NCI-H446 treated with DMSO at 0.1 percent for 48 hours (cell line): Measurements from ENCODE around the gene LAD1.

ENCODE experiments used
- DNase-seq: peaks from one replicate; lab custom pipeline; 2025; lab: John Stamatoyannopoulos, UW

LAD1 gene

DNA sequence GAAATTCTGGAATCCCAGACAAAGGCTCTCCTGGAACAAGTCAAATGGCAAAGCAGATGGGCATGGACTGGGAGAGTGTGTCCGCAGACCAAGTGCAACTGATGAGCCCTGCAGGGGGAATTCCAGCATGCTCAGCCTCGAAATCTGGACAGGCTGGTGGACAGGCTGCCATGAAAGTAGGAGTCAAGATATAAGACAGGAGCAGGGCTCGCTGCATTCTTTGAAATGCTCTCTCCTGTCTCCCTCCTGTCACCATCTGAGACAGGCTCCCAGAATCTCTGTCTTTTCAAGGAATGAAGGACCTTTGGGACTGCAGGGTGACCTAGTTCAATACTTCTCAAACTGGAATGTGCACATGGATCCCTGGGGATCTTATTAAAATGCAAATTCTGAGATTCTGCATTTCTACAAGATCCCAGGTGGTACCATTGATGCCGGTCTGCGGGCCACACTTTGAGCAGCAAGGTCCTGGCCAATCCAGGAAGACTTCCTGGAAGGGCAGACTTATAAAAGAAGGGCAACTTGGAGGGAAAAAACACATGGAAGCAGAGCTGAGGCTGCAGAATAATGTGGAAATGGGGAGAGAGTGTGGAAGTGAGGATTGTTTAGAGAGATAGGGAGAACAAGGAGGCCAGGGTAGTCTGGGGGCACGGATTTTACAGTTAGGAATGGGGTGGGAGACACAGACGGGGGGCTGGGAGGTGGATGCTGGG, 51.5 kb downstream of the LAD1 start:
- DNase-seq, result no peak

- no peak for DNase-seq
Measured at GRCh38 chr1:201346987-201347386, 52.1 kb downstream of the LAD1 start.

GRCh38 chr1:201346337-201346939, 52.7 kb downstream of the LAD1 start:
- DNase-seq, result no peak

- no peak for DNase-seq
Measured at GRCh38 chr1:201345081-201345355, 54.1 kb downstream of the LAD1 start.

DNA sequence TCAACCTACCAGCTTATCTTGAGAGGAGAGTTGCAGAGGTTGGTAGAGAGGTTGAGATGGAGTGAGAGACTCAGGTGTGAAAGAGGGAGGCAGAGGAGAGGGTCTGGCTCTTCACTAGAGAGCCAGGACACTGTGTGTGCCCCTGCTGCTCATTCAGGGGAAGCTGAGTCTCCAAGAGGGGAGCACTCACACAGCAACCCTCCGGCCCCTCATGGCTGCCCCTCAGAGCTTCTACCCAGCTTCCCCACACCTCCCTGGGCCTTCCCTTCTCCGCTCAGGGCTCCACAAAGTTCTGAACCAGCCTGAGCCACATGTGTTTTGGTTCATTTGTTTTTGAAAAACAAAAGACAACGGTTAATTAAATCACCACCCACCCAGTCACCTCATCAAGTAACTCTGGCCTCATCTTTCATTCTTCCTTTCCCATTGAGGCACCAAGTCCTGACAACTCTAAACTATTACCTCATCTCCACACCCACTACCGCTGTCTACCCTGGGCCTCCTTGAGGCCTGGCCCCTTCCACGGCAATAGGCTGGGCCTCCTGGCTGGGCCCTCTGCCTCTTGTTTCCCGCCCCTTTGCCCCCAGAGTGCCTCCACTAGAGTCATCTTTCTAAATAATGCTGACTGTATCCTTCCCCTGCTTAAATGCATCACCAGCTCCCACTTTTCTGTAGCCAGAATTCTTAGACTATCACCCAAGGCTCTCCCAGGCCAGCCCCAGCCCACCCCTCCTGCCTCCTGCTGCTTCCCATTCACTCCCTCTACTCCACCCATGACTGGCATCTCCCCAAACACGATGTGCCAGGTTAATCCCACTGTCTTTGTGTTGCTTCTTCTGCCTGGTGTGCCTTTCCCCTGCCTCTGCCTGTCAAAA, 54.7 kb downstream of the LAD1 start:
- no peak for DNase-seq

DNA sequence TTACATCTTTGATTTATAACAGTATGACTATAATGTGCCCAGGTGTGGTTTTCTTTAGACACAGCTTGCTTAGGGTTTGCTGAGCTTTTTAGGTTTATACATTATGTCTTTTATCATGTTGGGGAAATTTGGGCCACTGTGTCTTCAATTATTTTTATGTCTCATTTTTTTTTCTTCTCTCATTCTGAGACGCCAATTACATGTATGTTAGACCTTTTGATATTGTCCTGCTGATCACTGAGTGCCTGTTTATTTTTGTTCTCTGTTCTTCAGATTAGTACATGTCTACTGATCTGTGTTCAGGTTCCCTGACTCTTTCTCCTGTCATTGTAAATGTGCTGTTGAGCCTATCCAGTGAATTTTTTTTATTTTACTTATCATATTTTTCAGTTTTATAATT, 57.7 kb downstream of the LAD1 start:
- no peak for DNase-seq

- no peak for DNase-seq
Measured at GRCh38 chr1:201336711-201337450, 62.2 kb downstream of the LAD1 start.

GRCh38 chr1:201335901-201336300, 63.2 kb downstream of the LAD1 start:
- DNase-seq, result no peak

DNA sequence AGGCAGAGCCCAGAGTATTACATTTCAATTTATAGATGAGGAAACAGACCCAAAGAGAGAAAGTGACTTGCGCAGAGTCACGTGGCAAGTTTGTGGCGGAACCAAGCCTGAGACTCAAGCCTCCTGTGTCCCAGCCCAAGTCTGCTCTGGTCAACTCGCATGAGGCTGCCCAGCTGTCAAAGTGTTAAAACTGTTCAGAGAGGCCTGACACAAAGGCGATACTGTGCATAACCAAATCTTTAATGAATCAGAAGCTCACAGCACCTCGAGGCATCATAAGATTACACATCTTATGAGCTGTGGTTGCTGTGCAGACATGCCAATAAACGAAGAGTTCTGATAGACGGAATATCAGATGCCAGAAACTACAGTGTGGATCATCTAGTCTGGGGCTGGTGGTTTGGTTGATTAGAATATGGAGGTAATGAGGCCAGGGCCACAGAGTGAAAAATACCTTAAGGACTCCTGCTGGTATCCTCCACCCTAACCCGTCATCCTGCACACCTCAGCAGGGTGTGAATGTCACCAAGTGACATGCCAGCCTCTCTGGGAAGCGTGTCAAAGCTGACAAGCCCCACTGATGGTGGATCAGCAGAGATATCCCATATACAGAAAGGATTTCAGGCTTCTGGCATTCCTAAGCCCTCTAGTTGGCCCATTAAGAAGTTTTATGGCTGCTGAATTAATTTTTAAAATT, 63.8 kb downstream of the LAD1 start:
- no peak for DNase-seq

DNA sequence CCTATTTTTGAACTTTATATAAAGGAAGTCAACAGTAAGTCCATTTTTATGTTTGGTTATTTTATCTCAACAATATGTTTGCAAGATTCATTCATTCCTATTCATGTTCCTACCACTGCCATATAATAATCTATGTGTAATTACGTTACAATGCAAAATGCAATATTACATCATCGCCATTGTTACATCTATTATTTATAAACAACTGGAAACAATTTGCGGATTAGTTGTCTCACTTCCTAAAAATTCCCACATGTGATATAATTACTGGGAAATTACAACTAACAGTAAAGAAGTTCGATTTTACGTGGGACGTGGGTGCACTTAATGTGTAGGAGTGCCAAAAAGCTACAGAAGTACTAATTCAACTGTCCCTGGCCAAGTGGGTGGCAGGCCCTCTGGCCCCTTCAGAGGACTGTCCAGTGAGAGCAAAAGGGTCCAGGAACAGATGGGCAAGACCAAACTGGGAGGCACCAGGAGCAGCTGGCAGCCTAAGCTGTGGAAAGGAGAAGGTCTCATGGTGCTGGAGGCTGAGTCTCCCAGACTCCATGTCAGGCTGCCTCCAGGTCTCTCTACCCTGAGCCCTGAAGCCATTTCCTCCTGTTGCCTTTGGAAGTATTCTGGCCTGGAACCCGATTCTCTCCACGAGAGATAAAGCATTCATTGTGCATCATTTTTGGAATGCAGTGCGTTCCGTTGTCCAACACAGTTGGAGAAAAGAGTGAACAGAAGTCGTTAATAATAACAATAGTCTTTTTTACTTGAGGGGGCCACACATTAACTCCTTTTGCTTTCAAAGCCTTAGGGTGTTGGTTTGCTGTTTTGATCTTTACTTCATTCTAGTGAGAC, 64.6 kb downstream of the LAD1 start:
- DNase-seq, result no peak

DNA sequence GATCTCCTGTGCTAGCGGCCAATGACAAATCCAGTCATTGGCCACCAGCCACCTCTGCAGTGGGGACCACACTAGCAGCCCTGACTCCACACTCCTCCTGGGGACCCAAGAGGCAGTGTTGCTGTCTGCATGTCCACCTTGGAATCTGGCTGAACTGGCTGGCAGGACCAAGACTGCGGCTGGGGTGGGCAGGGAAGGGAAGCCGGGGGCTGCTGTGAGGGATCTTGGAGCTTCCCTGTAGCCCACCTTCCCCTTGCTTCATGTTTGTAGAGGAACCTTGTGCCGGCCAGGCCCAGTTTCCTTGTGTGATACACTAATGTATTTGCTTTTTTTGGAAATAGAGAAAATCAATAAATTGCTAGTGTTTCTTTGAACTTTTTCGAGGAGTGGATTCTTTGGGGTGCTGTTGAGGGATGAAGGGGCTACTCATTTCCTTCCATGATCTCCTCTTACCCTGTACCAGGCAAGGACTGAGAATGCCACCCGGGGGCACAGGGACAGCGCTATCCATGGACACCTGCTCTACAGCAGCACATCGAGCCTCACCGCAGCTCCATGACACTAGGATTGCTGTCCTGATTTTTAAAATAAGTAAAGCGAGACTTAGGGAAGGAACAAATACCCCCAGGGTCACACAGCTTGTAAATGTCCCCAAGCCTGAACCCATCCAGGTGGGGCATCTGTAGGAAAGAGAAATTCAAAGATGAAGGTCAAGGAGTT, 66.3 kb downstream of the LAD1 start:
- DNase-seq, result no peak

DNA sequence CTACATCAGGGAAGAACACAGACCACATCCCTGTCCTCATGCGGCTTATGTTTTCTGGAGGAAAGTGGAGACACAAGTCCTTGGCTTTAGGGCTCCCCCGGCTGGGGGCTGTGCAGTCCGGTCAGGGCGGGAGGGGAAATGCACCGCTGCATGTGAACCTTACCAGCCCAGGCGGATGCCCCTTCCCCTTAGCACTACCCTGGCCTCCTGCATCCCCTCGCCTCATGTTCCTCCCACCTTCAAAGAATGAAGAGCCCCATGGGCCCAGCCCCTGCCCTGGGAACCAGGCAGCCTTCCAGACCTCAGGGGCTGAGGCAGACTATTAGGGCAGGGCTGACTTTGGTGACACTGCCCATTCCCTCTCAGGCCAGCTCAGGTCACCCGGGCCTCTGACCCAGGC, 67.1 kb downstream of the LAD1 start:
- DNase-seq, result no peak

GRCh38 chr1:201331166-201331565, 68.0 kb downstream of the LAD1 start:
- no peak for DNase-seq
